ENCODE data around the gene SLC27A5. TPM values are rescaled to one million over a fixed set of nuclear protein-coding genes. Genes with fewer than 3 reads are reported as not detected.

The SLC27A5 gene
- total and polyA plus RNA-seq, 2 donors from 2014 or later = 10.8 to 41.5 TPM

GRCh38 chr19:58548859-58549663 lies 37.3 kb upstream of the SLC27A5 start:
- DNase-seq = peak in 2 of 5 donors; percentile 44 to 61
- no peaks in the 10 kb centered on the region for H3K9me3 ChIP-seq (ENCODE audit: control insufficient read depth in 2 of 3, insufficient read depth in 1 of 3, low read length in 3 of 3)
- H3K9ac ChIP-seq (ENCODE audit: low read length in 3 of 3) = no peak overlapping the region
- H3K4me3 ChIP-seq (ENCODE audit: low read length in 3 of 3) = no peak overlapping the region
- peaks cover 2 to 26% (median 14%) of the 10 kb centered on the region in 3 donors for H3K4me1 ChIP-seq (ENCODE audit: control insufficient read depth in 2 of 3, insufficient read depth in 2 of 3, low read depth in 1 of 3, low read length in 3 of 3)
- TF ChIP-seq CTCF (IDR thresholded peaks at IDR 0.05; ENCODE audit: borderline replicate concordance, extremely low read depth, insufficient read depth) = no peak
- H3K36me3 ChIP-seq (ENCODE audit: control insufficient read depth in 2 of 3, insufficient read depth in 3 of 3, low read length in 3 of 3) = peaks cover 16 to 67% (median 47%) of the 10 kb centered on the region in 3 donors
- intact Hi-C loops (cut with DNase I) = no loop called here
- H3K27me3 ChIP-seq (ENCODE audit: control insufficient read depth, insufficient read depth, low read length) = no peaks in the 10 kb centered on the region
- no peak for FAIRE-seq
- no peak overlapping the region for H3K27ac ChIP-seq (ENCODE audit: low read depth in 2 of 2, low read length in 2 of 2)

- TF ChIP-seq CTCF (IDR thresholded peaks at IDR 0.05; ENCODE audit: borderline replicate concordance, extremely low read depth, insufficient read depth) = no peak
- intact Hi-C loops (cut with DNase I) = no loop called here
- Histone ChIP-seq H3K4me1 (ENCODE audit: control insufficient read depth in 2 of 3, insufficient read depth in 2 of 3, low read depth in 1 of 3, low read length in 3 of 3) (peaks cover 2 to 20% (median 9%) of the 10 kb centered on the region in 3 donors), H3K9me3 (ENCODE audit: control insufficient read depth in 2 of 3, insufficient read depth in 1 of 3, low read length in 3 of 3) (no peaks in the 10 kb centered on the region), H3K27me3 (ENCODE audit: control insufficient read depth, insufficient read depth, low read length) (no peaks in the 10 kb centered on the region), H3K36me3 (ENCODE audit: control insufficient read depth in 2 of 3, insufficient read depth in 3 of 3, low read length in 3 of 3) (peaks cover 16 to 65% (median 45%) of the 10 kb centered on the region in 3 donors), H3K9ac (ENCODE audit: low read length in 3 of 3) (no peak overlapping the region), H3K4me3 (ENCODE audit: low read length in 3 of 3) (no peak overlapping the region), H3K27ac (ENCODE audit: low read depth in 2 of 2, low read length in 2 of 2) (no peak overlapping the region)
- FAIRE-seq (no peak), DNase-seq (no peak)
Observed at GRCh38 chr19:58547323-58548312, 35.8 kb upstream of the SLC27A5 start.

GRCh38 chr19:58546019-58546530 lies 34.3 kb upstream of the SLC27A5 start:
- no peak for FAIRE-seq

More at GRCh38 chr19:58546019-58546530, 34.3 kb upstream of the SLC27A5 start:
- H3K27me3 ChIP-seq (ENCODE audit: control insufficient read depth, insufficient read depth, low read length) = no peaks in the 10 kb centered on the region
- intact Hi-C loops (cut with DNase I) = no loop called here
- H3K4me3 ChIP-seq (ENCODE audit: low read length in 3 of 3) = peak overlapping the region; percentile 66 to 86 (median 78)
- H3K9ac ChIP-seq (ENCODE audit: low read length in 3 of 3) = peak overlapping the region in 2 of 3 donors; percentile 80 to 87
- DNase-seq = no peak
- H3K27ac ChIP-seq (ENCODE audit: low read depth in 2 of 2, low read length in 2 of 2) = no peak overlapping the region
- peaks cover 2 to 20% (median 9%) of the 10 kb centered on the region in 3 donors for H3K4me1 ChIP-seq (ENCODE audit: control insufficient read depth in 2 of 3, insufficient read depth in 2 of 3, low read depth in 1 of 3, low read length in 3 of 3)
- no peaks in the 10 kb centered on the region for H3K9me3 ChIP-seq (ENCODE audit: control insufficient read depth in 2 of 3, insufficient read depth in 1 of 3, low read length in 3 of 3)
- peaks cover 14 to 50% (median 36%) of the 10 kb centered on the region in 3 donors for H3K36me3 ChIP-seq (ENCODE audit: control insufficient read depth in 2 of 3, insufficient read depth in 3 of 3, low read length in 3 of 3)
- TF ChIP-seq CTCF (IDR thresholded peaks at IDR 0.05; ENCODE audit: borderline replicate concordance, extremely low read depth, insufficient read depth) = no peak

All from kidney (tissue), 14 donors.